Measurements from ENCODE around the gene EPB41L4B. TPM values are rescaled to one million over a fixed set of nuclear protein-coding genes. Genes with fewer than 3 reads are reported as not detected.

The EPB41L4B gene
- total RNA-seq, 1 experiment from 2014 or later = 20.2 TPM

DNA sequence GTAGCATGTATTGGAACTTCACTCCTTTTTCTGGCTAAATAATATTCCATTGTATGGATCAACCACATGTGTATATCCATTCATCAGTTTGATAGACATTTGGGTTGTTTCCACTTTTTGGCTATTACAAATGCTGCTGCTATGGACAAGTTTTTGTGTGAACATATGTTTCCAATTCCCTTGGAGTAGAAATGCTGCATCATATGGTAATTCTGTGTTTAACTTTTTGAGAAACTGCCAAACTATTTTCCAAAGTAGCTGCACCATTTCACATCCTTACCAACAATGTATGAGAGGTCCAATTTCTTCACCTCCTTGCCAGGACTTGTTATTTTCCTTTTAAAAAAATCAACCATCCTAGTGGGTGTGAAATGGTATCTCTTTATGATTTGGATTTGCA, 162.2 kb downstream of the EPB41L4B start:
- no TSS peak for BruUV-seq (replicated peaks)
- no peaks in the 10 kb centered on the region for H3K9me3 Mint-ChIP-seq (ENCODE audit: unreplicated experiment)
- no peak for DNase-seq (ENCODE audit: unreplicated experiment)
- no peak overlapping the region for H3K27ac Mint-ChIP-seq (ENCODE audit: low read depth, unreplicated experiment)
- TF ChIP-seq, protein P1, sequence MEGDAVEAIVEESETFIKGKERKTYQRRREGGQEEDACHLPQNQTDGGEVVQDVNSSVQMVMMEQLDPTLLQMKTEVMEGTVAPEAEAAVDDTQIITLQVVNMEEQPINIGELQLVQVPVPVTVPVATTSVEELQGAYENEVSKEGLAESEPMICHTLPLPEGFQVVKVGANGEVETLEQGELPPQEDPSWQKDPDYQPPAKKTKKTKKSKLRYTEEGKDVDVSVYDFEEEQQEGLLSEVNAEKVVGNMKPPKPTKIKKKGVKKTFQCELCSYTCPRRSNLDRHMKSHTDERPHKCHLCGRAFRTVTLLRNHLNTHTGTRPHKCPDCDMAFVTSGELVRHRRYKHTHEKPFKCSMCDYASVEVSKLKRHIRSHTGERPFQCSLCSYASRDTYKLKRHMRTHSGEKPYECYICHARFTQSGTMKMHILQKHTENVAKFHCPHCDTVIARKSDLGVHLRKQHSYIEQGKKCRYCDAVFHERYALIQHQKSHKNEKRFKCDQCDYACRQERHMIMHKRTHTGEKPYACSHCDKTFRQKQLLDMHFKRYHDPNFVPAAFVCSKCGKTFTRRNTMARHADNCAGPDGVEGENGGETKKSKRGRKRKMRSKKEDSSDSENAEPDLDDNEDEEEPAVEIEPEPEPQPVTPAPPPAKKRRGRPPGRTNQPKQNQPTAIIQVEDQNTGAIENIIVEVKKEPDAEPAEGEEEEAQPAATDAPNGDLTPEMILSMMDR (IDR thresholded peaks at IDR 0.05; ENCODE audit: unreplicated experiment) = no peak
- H3K4me3 Mint-ChIP-seq (ENCODE audit: unreplicated experiment) = no peak overlapping the region
- H3K27me3 Mint-ChIP-seq (ENCODE audit: insufficient read depth, unreplicated experiment) = peaks cover 10% of the 10 kb centered on the region
- intact Hi-C loops (cut with micrococcal nuclease) = no loop called here
- H3K4me1 Mint-ChIP-seq (ENCODE audit: insufficient read depth, unreplicated experiment) = no peaks in the 10 kb centered on the region
- ChIA-PET POLR2A (no interaction called here), CTCF (no interaction called here)
- H3K36me3 Mint-ChIP-seq (ENCODE audit: insufficient read depth, unreplicated experiment) = no peaks in the 10 kb centered on the region

GRCh38 chr9:109156708-109157107, 164.2 kb downstream of the EPB41L4B start:
- H3K9me3 Mint-ChIP-seq (ENCODE audit: unreplicated experiment) = no peaks in the 10 kb centered on the region
- no peaks in the 10 kb centered on the region for H3K4me1 Mint-ChIP-seq (ENCODE audit: insufficient read depth, unreplicated experiment)
- no peak for DNase-seq (ENCODE audit: unreplicated experiment)
- ChIA-PET POLR2A (no interaction called here), CTCF (interaction anchor here (0.7 kb wide), 2 partner anchors 9 to 50 kb away, joined by 3 read pairs; no protein-coding TSS in a partner anchor)
- TF ChIP-seq, protein P1 (IDR thresholded peaks at IDR 0.05; ENCODE audit: unreplicated experiment) = no peak
- no peak overlapping the region for H3K4me3 Mint-ChIP-seq (ENCODE audit: unreplicated experiment)
- BruUV-seq (replicated peaks) = no TSS peak
- peaks cover 10% of the 10 kb centered on the region for H3K27me3 Mint-ChIP-seq (ENCODE audit: insufficient read depth, unreplicated experiment)
- no peak overlapping the region for H3K27ac Mint-ChIP-seq (ENCODE audit: low read depth, unreplicated experiment)
- H3K36me3 Mint-ChIP-seq (ENCODE audit: insufficient read depth, unreplicated experiment) = no peaks in the 10 kb centered on the region
- intact Hi-C loops (cut with micrococcal nuclease) = no loop called here

- TF ChIP-seq, protein P1 (IDR thresholded peaks at IDR 0.05; ENCODE audit: unreplicated experiment) = no peak
- Mint-ChIP-seq H3K4me3 (ENCODE audit: unreplicated experiment) (no peak overlapping the region), H3K36me3 (ENCODE audit: insufficient read depth, unreplicated experiment) (no peaks in the 10 kb centered on the region), H3K27me3 (ENCODE audit: insufficient read depth, unreplicated experiment) (no peaks in the 10 kb centered on the region), H3K27ac (ENCODE audit: low read depth, unreplicated experiment) (no peak overlapping the region), H3K4me1 (ENCODE audit: insufficient read depth, unreplicated experiment) (no peaks in the 10 kb centered on the region), H3K9me3 (ENCODE audit: unreplicated experiment) (no peaks in the 10 kb centered on the region)
- intact Hi-C loops (cut with micrococcal nuclease) = no loop called here
- CTCF ChIA-PET = interaction anchor here (1.1 kb wide), 1 partner anchor 19 kb away, joined by 3 read pairs; no protein-coding TSS in a partner anchor
- POLR2A ChIA-PET = no interaction called here
- peak; percentile 40 for DNase-seq (ENCODE audit: unreplicated experiment)
- no TSS peak for BruUV-seq (replicated peaks)
Observed at GRCh38 chr9:109150925-109151545, 169.8 kb downstream of the EPB41L4B start.

GRCh38 chr9:109149722-109150121, 171.1 kb downstream of the EPB41L4B start:
- Mint-ChIP-seq H3K27me3 (ENCODE audit: insufficient read depth, unreplicated experiment) (no peaks in the 10 kb centered on the region), H3K36me3 (ENCODE audit: insufficient read depth, unreplicated experiment) (no peaks in the 10 kb centered on the region), H3K9me3 (ENCODE audit: unreplicated experiment) (no peaks in the 10 kb centered on the region), H3K27ac (ENCODE audit: low read depth, unreplicated experiment) (no peak overlapping the region), H3K4me1 (ENCODE audit: insufficient read depth, unreplicated experiment) (no peaks in the 10 kb centered on the region), H3K4me3 (ENCODE audit: unreplicated experiment) (no peak overlapping the region)
- DNase-seq (ENCODE audit: unreplicated experiment) = no peak
- TF ChIP-seq, protein P1 (IDR thresholded peaks at IDR 0.05; ENCODE audit: unreplicated experiment) = no peak
- POLR2A ChIA-PET = no interaction called here
- CTCF ChIA-PET = interaction anchor here (0.8 kb wide), 1 partner anchor 178 kb away, joined by 3 read pairs; no protein-coding TSS in a partner anchor
- BruUV-seq (replicated peaks) = no TSS peak
- intact Hi-C loops (cut with micrococcal nuclease) = no loop called here

All from MCF 10A (cell line).